Stimulated activated CD4-positive, alpha-beta T cell treated with anti-CD3 and anti-CD28 coated beads, Interleukin-4, amount 100 ng/mL, for 4 hours (primary cell): ENCODE measurements around the gene OPTN.
"Not testable (repeated sequence)": the region's sequence is repeated elsewhere in the genome, so short reads cannot be mapped to it uniquely, and the experiment has no call there.

Experiments used
- DNase-seq, 2 experiments: peaks; one replicate each; pipeline ENCODE4 v3.0.0-alpha.2; 2020

The OPTN gene

DNA sequence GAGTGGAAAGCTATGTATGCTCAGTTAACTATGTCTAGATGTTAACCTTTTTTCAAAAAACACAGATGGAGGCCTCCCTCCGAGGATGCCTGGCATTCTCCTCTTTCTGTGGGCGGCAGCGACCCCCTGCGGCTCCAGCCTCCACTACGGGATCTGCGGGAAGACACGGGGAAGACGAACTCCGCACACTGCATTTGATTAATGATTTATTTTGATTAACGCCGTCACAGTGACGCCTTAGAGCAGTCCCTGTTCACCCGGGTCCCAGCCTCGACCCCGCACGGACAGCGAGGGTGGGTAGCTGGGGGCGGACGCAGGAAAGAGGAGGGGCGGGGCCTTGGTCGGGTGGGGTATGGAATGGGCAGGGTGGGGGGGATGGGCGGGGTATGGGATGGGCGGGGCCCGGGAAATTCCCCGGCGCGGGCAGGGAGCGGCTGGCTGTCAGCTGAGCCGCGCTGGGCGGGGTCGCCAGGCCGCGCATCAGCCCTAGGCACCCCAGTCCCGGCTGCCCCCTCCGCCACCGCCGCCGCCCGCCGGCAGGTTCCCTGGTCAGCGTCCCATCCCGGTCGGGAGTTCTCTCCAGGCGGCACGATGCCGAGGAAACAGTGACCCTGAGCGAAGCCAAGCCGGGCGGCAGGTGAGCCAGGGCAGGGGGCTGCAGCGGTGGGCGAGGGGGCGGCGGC is at the start of gene OPTN:
TSS of gene OPTN (plus strand) at position 498 of the 683 bp plus-strand sequence. CDS start 8,960 bp downstream, outside the sequence.
- DNase-seq = peak; percentile 71 to 75

GRCh38 chr10:13051126-13051694 is 48.8 kb upstream of the OPTN start:
- no peak for DNase-seq

- DNase-seq = not testable (repeated sequence)
Measured at GRCh38 chr10:13053208-13053607, 46.8 kb upstream of the OPTN start.

DNA sequence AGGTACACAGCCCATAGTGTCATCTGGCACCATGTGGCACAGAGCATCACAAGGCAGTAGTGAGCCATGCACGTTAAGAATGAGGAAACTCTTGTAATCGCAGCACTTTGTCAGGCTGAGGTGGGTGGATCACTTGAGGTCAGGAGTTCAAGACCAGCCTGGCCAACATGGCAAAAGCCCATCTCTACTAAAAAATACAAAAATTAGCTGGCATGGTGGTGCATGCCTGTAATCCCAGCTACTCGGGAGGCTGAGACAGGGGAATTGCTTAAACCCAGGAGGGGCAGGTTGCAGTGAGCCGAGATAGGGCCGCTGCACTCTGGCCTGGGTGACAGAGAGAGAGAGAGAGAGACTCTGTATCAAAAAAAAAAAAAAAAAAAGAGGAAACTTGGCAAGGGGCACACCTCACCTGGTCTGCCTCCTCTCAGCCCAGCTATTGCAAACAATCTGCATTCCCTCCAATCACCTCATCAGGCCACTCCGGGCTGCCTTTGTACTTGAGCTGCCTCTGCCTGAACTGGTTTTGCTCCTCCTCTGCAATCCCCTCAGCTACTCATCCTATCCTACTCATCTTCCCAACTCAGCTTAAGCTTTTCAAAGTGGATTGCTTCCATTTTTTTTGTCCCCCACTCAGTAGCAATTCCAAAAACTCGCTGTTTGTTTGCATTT is 46.0 kb upstream of the OPTN start:
- no peak for DNase-seq

DNA sequence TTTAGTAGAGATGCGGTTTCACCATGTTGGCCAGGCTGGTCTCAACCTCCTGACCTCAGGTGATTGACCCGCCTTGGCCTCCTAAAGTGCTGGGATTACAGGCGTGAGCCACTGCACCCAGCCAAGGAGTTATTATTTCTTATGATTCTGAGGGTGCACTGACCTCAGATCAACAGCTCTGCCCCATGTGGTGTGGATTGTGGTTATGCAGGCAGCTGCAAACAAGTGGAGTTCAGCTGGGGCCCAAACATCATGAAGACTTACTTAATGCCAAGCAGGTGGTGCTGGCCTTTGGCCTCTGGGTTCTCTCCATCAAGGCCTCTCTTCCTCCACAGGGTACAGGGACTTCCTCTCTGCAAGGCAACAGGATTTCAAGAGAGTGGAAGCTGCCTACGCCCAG is 45.1 kb upstream of the OPTN start:
- no peak for DNase-seq

- no peak for DNase-seq
Measured at GRCh38 chr10:13056456-13057077, 43.4 kb upstream of the OPTN start.

DNA sequence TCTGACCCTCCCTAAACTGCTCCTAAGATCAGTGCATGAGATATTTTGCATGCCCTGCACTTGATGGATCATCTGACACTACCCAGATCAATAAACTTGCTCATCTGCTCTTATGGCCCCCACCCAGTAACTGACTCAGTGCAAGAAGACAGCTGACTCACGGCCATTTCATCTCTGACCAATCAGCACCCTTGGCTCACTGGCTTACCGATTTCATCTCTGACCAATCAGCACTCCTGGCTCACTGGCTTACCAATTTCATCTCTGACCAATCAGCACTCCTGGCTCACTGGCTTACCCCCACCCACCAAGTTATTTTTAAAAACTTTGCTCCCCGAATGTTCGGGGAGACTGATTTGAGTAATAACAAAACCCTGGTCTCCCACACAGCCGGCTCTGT is 37.2 kb upstream of the OPTN start:
- DNase-seq = no peak

DNA sequence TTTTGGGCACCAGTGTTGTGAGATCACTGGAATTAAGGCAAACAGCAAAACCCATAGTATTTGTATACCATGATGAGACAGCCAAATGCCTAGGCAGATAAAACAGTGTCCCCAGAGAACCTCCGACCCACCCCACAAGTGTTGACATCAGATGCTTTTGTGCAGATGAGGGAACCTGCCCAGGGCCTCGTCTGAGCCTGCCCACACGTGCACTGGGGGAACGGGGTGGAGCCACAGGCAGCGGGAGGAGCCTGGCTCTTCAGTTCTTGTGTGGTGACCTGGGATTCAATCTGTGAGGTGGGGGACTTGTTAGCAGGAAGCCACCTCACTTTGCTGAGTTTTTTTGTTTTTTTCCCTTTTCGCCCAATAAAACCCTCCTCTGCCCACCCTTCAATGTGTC is 33.4 kb upstream of the OPTN start:
- DNase-seq = no peak

DNA sequence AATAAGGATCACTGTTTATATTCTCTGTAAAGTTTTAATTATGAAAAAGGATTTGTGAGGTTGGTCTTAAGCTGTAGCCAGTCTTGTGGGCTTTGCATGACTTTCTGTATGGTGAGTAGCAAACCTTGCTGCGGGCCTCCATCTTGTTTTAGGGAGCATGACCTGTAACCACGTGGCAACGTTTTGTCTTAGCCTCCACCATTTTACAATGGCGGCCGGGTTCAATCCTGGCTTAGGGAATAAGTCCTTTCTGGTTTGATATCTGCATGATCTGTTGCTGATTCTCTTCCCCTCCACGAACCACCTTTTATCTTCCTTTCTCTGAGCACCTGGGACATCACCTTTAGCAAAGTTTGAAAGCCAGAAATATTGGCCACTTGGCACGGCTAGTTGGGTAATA is 32.5 kb upstream of the OPTN start:
- no peak for DNase-seq

- no peak for DNase-seq
Measured at GRCh38 chr10:13068071-13068470, 31.9 kb upstream of the OPTN start.

DNA sequence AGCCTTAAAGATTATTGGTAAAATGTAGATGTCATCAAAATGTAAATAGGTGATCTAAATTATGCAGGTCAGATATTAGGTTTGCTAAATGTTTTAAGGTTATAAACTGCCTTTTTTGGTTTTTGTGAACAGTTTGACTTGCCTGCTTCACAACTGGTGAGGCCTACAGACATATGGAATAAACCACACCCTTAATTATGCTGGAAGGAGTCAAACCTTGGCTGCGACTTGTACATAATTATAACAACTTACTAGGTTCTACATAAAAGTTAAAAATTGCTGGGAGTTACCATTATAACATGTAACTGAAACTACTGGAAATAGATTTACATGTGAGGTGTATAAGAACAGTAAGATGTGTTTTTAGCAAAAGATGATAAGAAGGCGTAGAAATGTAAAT is 31.5 kb upstream of the OPTN start:
- no peak for DNase-seq

- DNase-seq = no peak
Measured at GRCh38 chr10:13072339-13072738, 27.6 kb upstream of the OPTN start.

GRCh38 chr10:13074563-13075451 is 25.2 kb upstream of the OPTN start:
- peak; percentile 12 to 28 for DNase-seq

GRCh38 chr10:13078912-13079775 is 20.8 kb upstream of the OPTN start:
- DNase-seq = no peak

- no peak for DNase-seq
Measured at GRCh38 chr10:13079776-13080050, 20.2 kb upstream of the OPTN start.

DNA sequence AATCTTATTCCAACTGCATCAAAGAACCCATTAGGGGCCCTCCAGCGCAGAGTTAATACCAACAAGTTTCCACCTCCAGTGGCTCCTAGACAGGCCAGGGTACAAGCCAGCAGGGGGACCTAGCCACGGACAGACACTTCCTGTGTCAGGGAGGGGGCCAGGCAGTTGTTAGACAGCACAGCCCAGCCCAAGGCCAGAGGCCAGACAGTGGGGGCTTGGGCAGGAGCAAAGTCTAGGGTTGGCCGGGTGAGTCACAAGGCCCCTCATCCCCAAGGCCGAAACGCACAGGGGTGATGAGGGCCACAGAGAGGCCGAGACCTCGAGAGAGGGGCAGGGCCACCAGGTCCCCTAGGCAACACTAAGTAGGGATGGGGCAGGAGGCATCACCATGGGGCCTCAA is 19.3 kb upstream of the OPTN start:
- DNase-seq = no peak

GRCh38 chr10:13083700-13084099 is 16.3 kb upstream of the OPTN start:
- DNase-seq = not testable (repeated sequence)

DNA sequence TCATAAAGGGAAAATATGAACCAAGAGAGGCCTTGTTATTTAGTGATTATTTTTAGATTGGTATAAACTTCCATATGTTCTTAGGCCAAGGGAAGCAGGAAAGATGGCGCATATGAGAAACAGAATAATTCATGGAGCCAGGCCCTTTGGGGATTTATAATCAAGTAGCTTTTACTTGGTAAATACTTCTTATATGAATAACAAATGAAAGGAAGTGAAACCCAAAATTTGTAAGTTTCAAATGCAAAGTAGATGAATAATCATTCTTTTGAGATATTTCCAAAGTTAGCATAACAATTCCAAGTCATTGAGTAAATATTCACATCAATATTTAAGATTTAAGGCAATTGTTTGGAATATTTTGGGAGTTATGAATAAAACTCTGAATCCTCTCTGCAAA is 13.9 kb upstream of the OPTN start:
- no peak for DNase-seq

DNA sequence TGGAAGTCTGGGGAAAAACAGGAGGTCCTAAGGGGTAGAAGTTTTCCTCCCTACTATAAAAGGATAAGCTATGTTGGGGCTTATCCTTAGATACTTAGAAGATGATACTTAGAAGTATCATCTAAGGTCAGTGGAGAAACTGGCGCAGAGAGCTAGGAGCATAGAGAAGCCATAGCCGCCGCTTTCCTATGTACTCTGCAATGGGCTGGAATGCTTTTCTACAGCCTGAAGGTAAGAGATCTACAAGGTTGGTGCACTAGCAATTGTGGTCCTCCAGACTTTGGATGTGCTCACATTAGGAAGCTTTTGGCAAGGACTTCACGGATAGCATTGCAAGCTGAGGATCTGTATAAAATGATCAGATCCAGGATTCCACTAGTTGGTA is 12.4 kb upstream of the OPTN start:
- no peak for DNase-seq

- no peak for DNase-seq
Measured at GRCh38 chr10:13087986-13088618, 11.9 kb upstream of the OPTN start.

DNA sequence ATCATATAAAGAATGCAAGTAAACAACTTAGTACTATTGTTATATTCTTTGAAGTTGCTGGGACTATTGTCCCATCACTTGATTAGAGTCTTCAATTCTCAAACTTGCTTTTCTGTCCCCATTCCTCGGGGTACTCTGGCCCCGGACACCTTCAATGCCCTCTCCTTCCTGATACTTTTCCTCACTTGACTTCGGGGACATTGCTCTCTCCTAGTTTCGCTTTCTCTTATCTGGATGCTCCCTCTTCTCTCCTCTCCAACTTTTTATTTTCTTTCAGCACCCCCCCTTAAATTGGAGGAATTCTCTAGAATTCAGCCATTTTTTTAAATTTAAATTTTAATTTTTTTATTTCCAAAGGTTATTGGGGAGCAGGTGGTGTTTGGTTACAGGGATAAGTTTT is 10.6 kb upstream of the OPTN start:
- no peak for DNase-seq

DNA sequence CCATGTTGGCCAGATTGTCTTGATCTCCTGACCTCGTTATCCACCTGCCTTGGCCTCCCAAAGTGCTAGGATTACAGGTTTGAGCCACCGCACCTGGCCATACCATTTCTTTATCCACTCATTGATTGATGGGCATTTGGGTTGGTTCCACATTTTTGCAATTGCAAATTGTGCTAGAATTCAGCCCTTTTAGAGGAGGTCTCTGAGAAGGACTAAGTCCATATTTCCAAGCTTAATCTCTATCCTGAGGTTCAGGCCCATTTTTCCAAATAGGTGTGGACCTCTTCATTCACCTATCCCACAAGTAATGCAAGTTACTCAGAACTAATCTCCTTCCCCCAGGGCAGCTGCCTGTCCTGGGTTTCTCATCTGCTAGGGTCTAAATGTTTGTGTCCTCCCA is 9.7 kb upstream of the OPTN start:
- no peak for DNase-seq
